Gastroesophageal sphincter (tissue), 3 donors: ENCODE measurements around the gene TTLL5.

Source experiments
- CTCF ChIP-seq, 4 experiments: fragments of 200-600 bp in 2 of 4; fragments of 450-650 bp in 2 of 4; sonication (generic) in 1 of 4; IDR thresholded peaks; one replicate each; pipeline ENCODE4 v1.5.1; 2017 to 2019; ENCODE audit warnings: antibody characterized with exemption in 4 of 4, mild to moderate bottlenecking in 2 of 4, moderate library complexity in 2 of 4
- EP300 ChIP-seq: sonication (generic); formaldehyde crosslinking; IDR thresholded peaks from one replicate; pipeline ENCODE4 v1.6.1; 2017; ENCODE audit warnings: antibody characterized with exemption, mild to moderate bottlenecking
- POLR2A ChIP-seq, 2 donors: fragments of 450-650 bp; IDR thresholded peaks; one replicate each; pipeline ENCODE4 v1.6.1; 2017; ENCODE audit warnings: antibody characterized with exemption in 2 of 2, mild to moderate bottlenecking in 2 of 2, moderate library complexity in 1 of 2
- POLR2AphosphoS5 ChIP-seq: sonication (generic); formaldehyde crosslinking; IDR thresholded peaks from one replicate; pipeline ENCODE4 v1.6.1; 2017; ENCODE audit warnings: antibody characterized with exemption

DNA sequence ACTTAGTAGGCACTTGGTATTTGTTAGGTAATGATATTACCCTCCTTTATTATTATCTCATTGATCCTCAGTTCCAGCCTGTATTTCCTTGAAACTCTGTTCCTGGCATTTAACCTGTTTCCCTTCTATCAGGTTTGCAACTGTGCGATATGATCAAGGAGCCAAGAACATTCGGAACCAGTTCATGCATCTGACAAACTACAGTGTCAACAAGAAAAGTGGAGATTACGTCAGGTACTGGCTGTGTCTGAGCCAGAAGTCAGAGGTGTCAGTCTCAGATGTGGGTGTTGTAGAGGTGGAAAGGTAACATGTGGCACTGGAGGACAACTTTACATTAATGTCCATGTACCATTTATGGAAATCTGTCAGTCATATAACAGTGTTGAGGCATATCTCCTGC is 56.7 kb downstream of the TTLL5 start:
- TF ChIP-seq POLR2AphosphoS5 (no peak), EP300 (no peak), POLR2A (IDR thresholded peaks at IDR 0.05) (no peak), CTCF (IDR thresholded peaks at IDR 0.05) (no peak)
